H1 (cell line): ENCODE data around the gene BIN1. TPM values are rescaled to one million over a fixed set of nuclear protein-coding genes. Genes with fewer than 3 reads are reported as not detected.

Source experiments
- CTCF ChIA-PET: fragments of 300-600 bp; sonication (Branson Sonifier 250); formaldehyde crosslinking; loops from one replicate; lab custom pipeline; 2021; ENCODE audit not compliant: partially characterized antibody; lab: Charles Lee
- POLR2A ChIA-PET: fragments of 300-600 bp; sonication (Branson Sonifier 250); formaldehyde crosslinking; loops from one replicate; lab custom pipeline; 2021; ENCODE audit warnings: inconsistent platforms; ENCODE audit not compliant: partially characterized antibody; lab: Charles Lee
- DNase-seq, 2 experiments: peaks; one replicate each; pipeline versions ENCODE4 v3.0.0 to v3.0.0-alpha.2; 2010 to 2022; ENCODE audit warnings: low spot score in 2 of 2, low read depth in 1 of 2, mixed read lengths in 1 of 2
- FAIRE-seq: peaks from 2 replicates; lab custom pipeline; 2011; peaks lifted over from hg19 to GRCh38; lab: Jason Lieb, UNC
- H2AFZ ChIP-seq: 2 replicates; pipeline ENCODE4 v1.8.1; 2012; ENCODE audit warnings: low read length, inconsistent platforms
- H2AK5ac ChIP-seq: 2 replicates; pipeline ENCODE4 v1.6.1; 2013; ENCODE audit warnings: low read depth, low read length
- H2BK120ac ChIP-seq: replicated peaks from 2 replicates; pipeline ENCODE3; 2013; ENCODE audit warnings: low read depth, low read length, inconsistent platforms
- H2BK12ac ChIP-seq: 2 replicates; pipeline ENCODE4 v1.6.1; 2013; ENCODE audit warnings: low read depth, low read length
- H2BK15ac ChIP-seq: 2 replicates; pipeline ENCODE4 v1.6.1; 2013; ENCODE audit warnings: low read length
- H2BK20ac ChIP-seq: 2 replicates; pipeline ENCODE4 v1.6.1; 2013; ENCODE audit warnings: low read length
- H2BK5ac ChIP-seq: 2 replicates; pipeline ENCODE4 v1.6.1; 2013; ENCODE audit warnings: low read depth, low read length
- H3K14ac ChIP-seq: 2 replicates; pipeline ENCODE4 v1.6.1; 2013; ENCODE audit warnings: inconsistent platforms; ENCODE audit not compliant: insufficient read length
- H3K18ac ChIP-seq: 2 replicates; pipeline ENCODE4 v1.6.1; 2013; ENCODE audit warnings: low read length; ENCODE audit errors: extremely low read depth
- H3K23ac ChIP-seq: 2 replicates; pipeline ENCODE4 v1.6.1; 2013; ENCODE audit warnings: inconsistent platforms; ENCODE audit not compliant: insufficient read length
- H3K23me2 ChIP-seq: 2 replicates; pipeline ENCODE4 v1.6.1; 2013; ENCODE audit warnings: low read depth, low read length
- H3K27ac ChIP-seq: 2 replicates; pipeline ENCODE4 v1.6.1; 2011; ENCODE audit warnings: low read depth, low read length, inconsistent platforms
- H3K27me3 ChIP-seq, 4 experiments: replicated peaks in 1 of 4; 1 replicate in 1 of 4; 2 replicates in 3 of 4; pipeline versions ENCODE4 v1.6.1 to v1.8.1; 2011 to 2013; ENCODE audit warnings: low read length in 3 of 4, mild to moderate bottlenecking in 3 of 4, inconsistent platforms in 2 of 4, mixed read lengths in 2 of 4, moderate library complexity in 1 of 4; ENCODE audit not compliant: control insufficient read depth in 3 of 4, insufficient read depth in 3 of 4; ENCODE audit errors: extremely low read depth in 1 of 4
- H3K36me3 ChIP-seq, 4 experiments: 2 replicates each; pipeline versions ENCODE4 v1.6.1 to v1.8.1; 2011 to 2013; ENCODE audit warnings: mild to moderate bottlenecking in 4 of 4, low read length in 3 of 4, moderate library complexity in 2 of 4, control low read depth in 1 of 4, inconsistent platforms in 1 of 4; ENCODE audit not compliant: insufficient read depth in 4 of 4, control insufficient read depth in 2 of 4
- H3K4ac ChIP-seq: replicated peaks from 2 replicates; pipeline ENCODE3; 2013; ENCODE audit warnings: low read length, low read depth, mixed read lengths, inconsistent platforms; ENCODE audit not compliant: insufficient read length
- H3K4me1 ChIP-seq, 4 experiments: replicated peaks in 1 of 4; 1 replicate in 1 of 4; 2 replicates in 3 of 4; pipeline versions ENCODE4 v1.6.1 to v1.8.1; 2011 to 2013; ENCODE audit warnings: low read length in 3 of 4, inconsistent platforms in 2 of 4, mixed read lengths in 1 of 4; ENCODE audit not compliant: insufficient read depth in 4 of 4, control insufficient read depth in 3 of 4
- H3K4me2 ChIP-seq, 2 experiments: 2 replicates each; pipeline versions ENCODE4 v1.6.1 to v1.8.1; 2011 to 2013; ENCODE audit warnings: low read depth in 2 of 2, low read length in 2 of 2, control low read depth in 1 of 2, inconsistent platforms in 1 of 2, mild to moderate bottlenecking in 1 of 2; ENCODE audit not compliant: insufficient read depth in 1 of 2
- H3K4me3 ChIP-seq, 4 experiments: fragments of 200-600, 300-600 bp in 1 of 4; sonication (generic), shearing (Covaris generic), sonication (Bioruptor Twin) in 1 of 4; 2 replicates each; pipeline versions ENCODE4 v1.5.1 to v1.8.1; 2011 to 2016; ENCODE audit warnings: low read length in 4 of 4, low read depth in 3 of 4, control low read depth in 2 of 4, inconsistent platforms in 2 of 4, mild to moderate bottlenecking in 2 of 4, mixed read lengths in 1 of 4, moderate library complexity in 1 of 4; ENCODE audit not compliant: insufficient read depth in 2 of 4; ENCODE audit errors: extremely low read depth in 1 of 4
- H3K56ac ChIP-seq: replicated peaks from 2 replicates; pipeline ENCODE3; 2013; ENCODE audit warnings: low read depth, mild to moderate bottlenecking, mixed read lengths, low read length, inconsistent platforms; ENCODE audit not compliant: insufficient read length
- H3K79me1 ChIP-seq: 2 replicates; pipeline ENCODE4 v1.6.1; 2013; ENCODE audit warnings: low read depth, low read length, control low read depth
- H3K79me2 ChIP-seq, 2 experiments: 2 replicates each; pipeline versions ENCODE4 v1.6.1 to v1.8.1; 2012 to 2013; ENCODE audit warnings: low read length in 2 of 2, mild to moderate bottlenecking in 2 of 2, inconsistent platforms in 1 of 2; ENCODE audit not compliant: insufficient read depth in 2 of 2, control insufficient read depth in 1 of 2
- H3K9ac ChIP-seq, 4 experiments: replicated peaks in 1 of 4; 1 replicate in 1 of 4; 2 replicates in 3 of 4; pipeline versions ENCODE4 v1.6.1 to v1.8.1; 2011 to 2013; ENCODE audit warnings: low read depth in 3 of 4, low read length in 3 of 4, control low read depth in 2 of 4, mild to moderate bottlenecking in 2 of 4, moderate library complexity in 2 of 4, inconsistent platforms in 1 of 4; ENCODE audit errors: extremely low read depth in 1 of 4
- H3K9me3 ChIP-seq, 2 experiments: 2 replicates each; pipeline versions ENCODE4 v1.6.1 to v1.8.1; 2012 to 2013; ENCODE audit warnings: mild to moderate bottlenecking in 2 of 2, moderate library complexity in 2 of 2, control low read depth in 1 of 2, inconsistent platforms in 1 of 2, low read depth in 1 of 2, low read length in 1 of 2, mixed read lengths in 1 of 2; ENCODE audit not compliant: insufficient read depth in 2 of 2
- H4K20me1 ChIP-seq, 2 experiments: replicated peaks in 1 of 2; 2 replicates each; pipeline versions ENCODE3 to v1.8.1; 2011 to 2013; ENCODE audit warnings: inconsistent platforms in 2 of 2, low read length in 2 of 2, mild to moderate bottlenecking in 1 of 2; ENCODE audit not compliant: insufficient read depth in 2 of 2, control insufficient read depth in 1 of 2
- H4K5ac ChIP-seq: 2 replicates; pipeline ENCODE4 v1.6.1; 2013; ENCODE audit warnings: low read length, low read depth, mixed read lengths, inconsistent platforms; ENCODE audit not compliant: insufficient read length
- H4K8ac ChIP-seq: 2 replicates; pipeline ENCODE4 v1.8.0; 2013; ENCODE audit warnings: mild to moderate bottlenecking, moderate library complexity, low read length, inconsistent platforms; ENCODE audit not compliant: insufficient read depth; ENCODE audit errors: extremely low read depth
- H4K91ac ChIP-seq: replicated peaks from 2 replicates; pipeline ENCODE3; 2013; ENCODE audit warnings: low read length, mixed read lengths, inconsistent platforms; ENCODE audit not compliant: insufficient read length
- CTCF ChIP-seq, 3 experiments: IDR thresholded peaks; 1 replicate in 2 of 3; 2 replicates in 1 of 3; pipeline versions ENCODE4 v1.5.1 to v1.6.1; 2011; ENCODE audit warnings: low read length in 3 of 3, mild to moderate bottlenecking in 3 of 3, inconsistent platforms in 2 of 3, low read depth in 1 of 3, moderate library complexity in 1 of 3; ENCODE audit not compliant: insufficient read depth in 1 of 3; ENCODE audit errors: control extremely low read depth in 1 of 3
- EGR1 ChIP-seq: IDR thresholded peaks from 2 replicates; pipeline ENCODE4 v1.6.1; 2011; ENCODE audit warnings: low read depth, low read length, borderline replicate concordance
- HDAC2 ChIP-seq, 2 experiments: fragments of 300-600 bp in 1 of 2; sonication (generic) in 1 of 2; IDR thresholded peaks; 2 replicates each; pipeline ENCODE4 v1.6.1; 2011 to 2012; ENCODE audit warnings: low read depth in 2 of 2, low read length in 2 of 2, mild to moderate bottlenecking in 2 of 2, moderate library complexity in 2 of 2, borderline replicate concordance in 1 of 2, inconsistent platforms in 1 of 2
- POLR2AphosphoS5 ChIP-seq: IDR thresholded peaks from 2 replicates; pipeline ENCODE4 v1.6.1; 2011; ENCODE audit warnings: low read depth, low read length
- SAP30 ChIP-seq: fragments of 300-600 bp; sonication (generic); IDR thresholded peaks from 2 replicates; pipeline ENCODE4 v1.7.1; 2012; ENCODE audit warnings: low read length, moderate library complexity, mild to moderate bottlenecking, inconsistent platforms; ENCODE audit not compliant: insufficient read depth, insufficient replicate concordance
- SP2 ChIP-seq: IDR thresholded peaks from 2 replicates; pipeline ENCODE4 v1.6.1; 2012; ENCODE audit warnings: mild to moderate bottlenecking, low read length, inconsistent platforms
- TAF7 ChIP-seq: optimal IDR thresholded peaks from 2 replicates; pipeline ENCODE3; 2011; ENCODE audit warnings: low read depth, mild to moderate bottlenecking, inconsistent platforms, low read length, moderate library complexity, borderline replicate concordance
- YY1 ChIP-seq: IDR thresholded peaks from 2 replicates; pipeline ENCODE4 v1.6.1; 2011; ENCODE audit warnings: low read depth, mild to moderate bottlenecking, low read length
- WGBS, 2 experiments: shearing (Covaris generic) in 1 of 2; methylation state at CpG; one replicate each; pipeline versions ENCODE4 v1.1.6 to v1.1.7; 2013 to 2015; ENCODE audit warnings: low lambda C conversion rate in 2 of 2, mixed read lengths in 2 of 2, inconsistent platforms in 1 of 2, low coverage in 1 of 2, missing lambda C conversion rate in 1 of 2; ENCODE audit not compliant: insufficient replicate concordance in 2 of 2, insufficient coverage in 1 of 2, insufficient read length in 1 of 2; ENCODE audit errors: extremely low coverage in 1 of 2, missing lambda C conversion rate in 1 of 2; 5-methylcytosine and 5-hydroxymethylcytosine counted together
- polyA plus RNA-seq, 7 experiments: library from polyadenylated mRNA; depleted of rRNA in 3 of 7; stranded (reverse) in 5 of 7; unstranded in 2 of 7; fragments of >200 nt in 5 of 7; fragments of 200-250 nt in 2 of 7; gene quantifications; 1 replicate in 5 of 7; 2 replicates in 1 of 7; 4 replicates in 1 of 7; pipeline versions ENCODE4 v1.2.1 to v1.2.3, GENCODE V29; 2011 to 2013; ENCODE audit warnings: missing spikeins in 2 of 7, mixed read lengths in 2 of 7
- total RNA-seq: library from RNA; stranded (reverse); fragmentation: NEBNext Ultra II Directional; extraction: Animal tissue kit (Norgen Biotek cat#: 25700); gene quantifications from 2 replicates; pipeline ENCODE4 v1.2.1, GENCODE V29; 2021

Gene BIN1
- total and polyA plus RNA-seq, 2 of the 8 experiments (the other 6 are each of a cell fraction or from before 2014, with no cell fraction given): 23.6 to 35.6 TPM

GRCh38 chr2:127080938-127081755 is 25.8 kb downstream of the BIN1 start:
- H3K9me3 ChIP-seq: no peaks in the 10 kb centered on the region
- H3K27ac ChIP-seq: no peak overlapping the region; the same call in 1 of the 2 replicates
- H3K79me1 ChIP-seq: peaks cover 11% of the 10 kb centered on the region; the same call in 1 of the 2 replicates
- ChIA-PET CTCF (interaction anchor here (0.9 to 7.6 kb wide), 8 partner anchors 11 to 195 kb away, joined by 3 to 70 read pairs (median 5); partner anchors contain the start of gene BIN1), POLR2A (no interaction called here)
- H2BK120ac ChIP-seq: no peak overlapping the region
- peaks cover 2 to 4% of the 10 kb centered on the region in 2 experiments for H4K20me1 ChIP-seq
- peak overlapping the region; percentile 73; the same call in 1 of the 2 replicates for H2BK5ac ChIP-seq
- 91% methylated on average over 22 of the region's 24 CpGs; no CpG with 5 or more reads in 1 of the 2 experiments for WGBS, 2 experiments
- peak overlapping the region; percentile 60; the same call in 1 of the 2 replicates for H2BK12ac ChIP-seq
- H3K4me2 ChIP-seq: no peak overlapping the region
- H3K56ac ChIP-seq: no peak overlapping the region
- H4K5ac ChIP-seq: no peak overlapping the region
- H2AFZ ChIP-seq: no peak overlapping the region
- peaks cover 0 to 30% of the 10 kb centered on the region in 2 experiments; a peak in 1 of 4 replicates for H3K79me2 ChIP-seq
- H4K8ac ChIP-seq: peak overlapping the region; percentile 31
- peak overlapping the region; percentile 76; the same call in 1 of the 2 replicates for H3K18ac ChIP-seq
- peak overlapping the region; percentile 86 for H2AK5ac ChIP-seq
- H3K23me2 ChIP-seq: 0 out of 2 replicates have a peak, but pooled peaks cover 2% of the 10 kb centered on the region
- H3K4me1 ChIP-seq: peaks cover 0 to 26% (median 9%) of the 10 kb centered on the region in 4 experiments; a peak in 5 of 7 replicates
- no peaks in the 10 kb centered on the region for H3K27me3 ChIP-seq
- peak overlapping the region; percentile 61; the same call in 1 of the 2 replicates for H2BK15ac ChIP-seq
- no peak overlapping the region for H3K23ac ChIP-seq
- H4K91ac ChIP-seq: no peak overlapping the region
- H2BK20ac ChIP-seq: no peak overlapping the region
- peak overlapping the region in 1 of 4 experiments; percentile 28; a peak in 1 of 7 replicates for H3K9ac ChIP-seq
- FAIRE-seq (no peak), DNase-seq (no peak)
- no peak overlapping the region for H3K14ac ChIP-seq
- H3K36me3 ChIP-seq: no peaks in the 10 kb centered on the region
- H3K4ac ChIP-seq: no peak overlapping the region
- no peak overlapping the region for H3K4me3 ChIP-seq
- no peak for TF ChIP-seq CTCF (IDR thresholded peaks at IDR 0.05; ENCODE audit: control extremely low read depth in 1 of 3, insufficient read depth in 1 of 3, low read depth in 1 of 3, low read length in 3 of 3)
- no peak for TF ChIP-seq HDAC2 (IDR thresholded peaks at IDR 0.05; ENCODE audit: borderline replicate concordance in 1 of 2, low read depth in 2 of 2, low read length in 2 of 2)
- no peak for TF ChIP-seq TAF7
- no peak for TF ChIP-seq SP2
- TF ChIP-seq YY1: no peak
- TF ChIP-seq SAP30: no peak
- TF ChIP-seq EGR1: no peak
- TF ChIP-seq POLR2AphosphoS5: no peak
